LNCAP (cell line): ENCODE data around the gene SLC22A23.

ENCODE experiments used
- TF ChIP-seq, protein P1 (sequence below): fragments of 450-650 bp; IDR thresholded peaks from 2 replicates; pipeline ENCODE4 v1.5.1; 2017; ENCODE audit warnings: mild to moderate bottlenecking

SLC22A23 gene

DNA sequence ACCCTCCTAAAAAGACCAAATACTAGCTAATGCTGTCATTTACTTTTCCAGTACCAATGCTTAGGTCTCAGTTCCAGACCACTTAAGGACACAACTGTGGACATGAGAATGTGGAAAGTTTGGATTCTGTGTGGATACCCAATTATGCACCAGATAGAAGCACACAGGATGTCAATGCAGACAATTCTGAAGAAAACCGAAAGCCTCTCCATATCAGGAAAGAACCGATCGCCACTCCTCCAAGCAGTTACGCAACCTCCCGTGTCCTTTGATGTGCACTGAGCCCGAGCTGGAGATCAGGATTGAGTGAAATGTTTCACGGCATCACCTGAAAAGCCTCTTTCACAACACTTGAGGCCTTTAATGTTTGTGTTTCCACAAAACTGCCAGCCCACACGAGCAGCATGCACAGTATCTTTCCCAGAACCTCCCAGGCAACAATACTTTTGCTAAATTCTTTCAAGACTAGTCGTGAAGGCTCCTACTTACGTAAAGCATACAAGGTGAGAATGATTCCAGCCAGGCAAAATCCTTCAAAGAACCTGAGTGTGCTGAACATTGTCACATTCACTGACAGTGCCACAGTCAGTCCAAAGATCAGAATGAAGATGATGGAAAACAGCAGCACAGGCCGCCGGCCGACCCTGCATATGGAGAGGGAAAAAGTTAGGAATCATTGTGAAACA, 47.0 kb downstream of the SLC22A23 start:
- TF ChIP-seq, protein P1, sequence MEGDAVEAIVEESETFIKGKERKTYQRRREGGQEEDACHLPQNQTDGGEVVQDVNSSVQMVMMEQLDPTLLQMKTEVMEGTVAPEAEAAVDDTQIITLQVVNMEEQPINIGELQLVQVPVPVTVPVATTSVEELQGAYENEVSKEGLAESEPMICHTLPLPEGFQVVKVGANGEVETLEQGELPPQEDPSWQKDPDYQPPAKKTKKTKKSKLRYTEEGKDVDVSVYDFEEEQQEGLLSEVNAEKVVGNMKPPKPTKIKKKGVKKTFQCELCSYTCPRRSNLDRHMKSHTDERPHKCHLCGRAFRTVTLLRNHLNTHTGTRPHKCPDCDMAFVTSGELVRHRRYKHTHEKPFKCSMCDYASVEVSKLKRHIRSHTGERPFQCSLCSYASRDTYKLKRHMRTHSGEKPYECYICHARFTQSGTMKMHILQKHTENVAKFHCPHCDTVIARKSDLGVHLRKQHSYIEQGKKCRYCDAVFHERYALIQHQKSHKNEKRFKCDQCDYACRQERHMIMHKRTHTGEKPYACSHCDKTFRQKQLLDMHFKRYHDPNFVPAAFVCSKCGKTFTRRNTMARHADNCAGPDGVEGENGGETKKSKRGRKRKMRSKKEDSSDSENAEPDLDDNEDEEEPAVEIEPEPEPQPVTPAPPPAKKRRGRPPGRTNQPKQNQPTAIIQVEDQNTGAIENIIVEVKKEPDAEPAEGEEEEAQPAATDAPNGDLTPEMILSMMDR = no peak

DNA sequence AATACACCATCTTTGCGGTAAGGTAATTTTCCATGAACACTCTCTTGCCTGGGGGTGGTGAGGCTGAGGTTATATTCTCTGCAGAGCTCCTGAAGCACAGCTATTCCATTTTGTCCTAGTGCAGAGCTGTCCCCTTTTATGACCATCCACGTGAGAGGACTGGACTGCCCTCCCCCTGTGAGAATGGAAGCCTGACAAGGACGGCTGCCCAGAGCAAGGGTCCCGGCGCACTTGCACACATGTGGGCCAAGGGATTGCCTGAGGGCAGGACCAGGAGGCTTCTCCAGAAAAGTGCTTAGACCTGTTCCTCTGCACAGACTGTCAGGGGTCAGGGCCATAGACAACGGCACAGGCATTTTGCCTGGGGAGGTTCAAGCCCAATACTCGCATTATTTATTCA, 48.2 kb downstream of the SLC22A23 start:
- TF ChIP-seq, protein P1 = no peak

DNA sequence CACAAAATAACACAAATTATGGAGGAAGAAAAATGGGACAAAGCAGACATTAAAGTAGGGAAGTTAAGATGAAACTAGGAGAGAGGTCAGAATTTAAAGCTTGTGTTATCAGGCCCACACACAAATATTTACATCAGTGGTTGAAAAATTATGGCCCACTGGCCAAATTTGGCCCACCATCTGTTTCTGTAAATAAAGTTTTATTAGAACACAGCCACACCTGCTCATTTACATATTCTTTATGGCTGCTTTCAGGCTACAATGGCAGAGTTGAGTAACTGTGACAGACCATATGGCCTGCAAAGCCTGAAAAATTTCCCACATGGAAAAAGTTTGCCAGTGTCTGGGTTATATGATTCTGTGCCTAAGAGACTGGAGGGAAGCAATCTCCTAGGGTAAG, 49.0 kb downstream of the SLC22A23 start:
- TF ChIP-seq, protein P1 = no peak

DNA sequence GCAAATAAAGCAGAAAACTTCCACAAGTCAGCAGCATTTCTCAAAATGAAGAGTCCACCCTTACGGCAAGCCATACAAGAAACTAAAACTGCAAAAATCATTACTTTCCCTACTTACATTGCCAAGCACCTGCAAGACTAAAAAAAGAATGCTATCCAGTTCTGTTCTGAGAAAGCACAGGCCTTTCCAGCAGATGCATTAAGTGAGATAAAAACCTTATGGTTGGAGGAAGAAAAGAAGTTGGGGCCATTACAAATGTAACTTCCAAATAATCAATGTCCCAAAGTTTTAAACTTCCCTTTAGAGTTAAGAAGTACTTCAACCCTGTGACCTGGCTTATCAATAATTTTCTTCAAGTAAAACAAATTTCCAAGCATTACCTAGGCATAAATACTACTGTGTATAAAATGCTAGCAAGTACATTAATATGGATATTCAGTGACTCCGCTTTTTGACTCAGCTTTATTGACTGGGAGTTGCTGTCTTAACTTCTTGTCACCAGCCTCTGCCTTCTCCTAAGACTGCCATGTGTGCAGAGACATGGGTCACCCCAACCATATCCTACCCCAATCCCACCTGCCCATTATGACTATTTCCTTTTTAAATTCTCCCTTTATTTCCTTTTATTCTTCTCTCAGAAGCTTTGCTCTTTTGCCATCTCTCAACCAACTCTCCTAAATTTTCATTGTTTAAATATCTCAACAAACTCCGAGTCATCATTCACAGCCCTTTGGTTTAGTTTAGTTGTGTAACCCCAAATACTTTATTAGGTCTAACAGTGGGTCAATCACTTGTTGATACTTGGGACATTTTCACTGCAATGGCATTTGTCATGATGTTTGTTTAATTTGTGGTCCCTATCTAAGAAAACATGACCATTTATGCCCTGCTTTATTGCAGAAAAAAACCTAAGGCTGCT, 49.7 kb downstream of the SLC22A23 start:
- TF ChIP-seq, protein P1 = no peak

DNA sequence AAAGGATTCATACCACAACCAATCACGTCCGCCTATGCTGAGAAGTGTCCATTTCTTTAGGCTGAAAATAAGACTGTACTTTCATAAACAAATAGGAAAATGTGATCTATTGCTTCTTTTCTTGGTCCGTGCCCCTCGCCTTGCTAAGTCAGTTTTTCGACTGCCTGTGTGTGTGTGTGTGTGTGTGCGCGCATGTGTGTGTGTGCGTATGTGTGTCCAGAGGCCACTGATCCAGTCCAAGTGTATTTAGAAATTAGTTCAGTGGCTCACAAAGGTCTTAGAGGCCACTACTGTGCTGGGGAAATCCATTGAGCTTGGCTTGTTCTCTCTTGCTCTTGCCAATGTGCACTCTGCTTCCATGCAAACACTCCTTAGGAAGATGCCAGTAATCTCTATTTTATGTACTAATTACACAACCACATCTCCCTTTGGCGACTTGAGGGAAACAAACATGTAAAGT, 50.5 kb downstream of the SLC22A23 start:
- TF ChIP-seq, protein P1 = no peak

DNA sequence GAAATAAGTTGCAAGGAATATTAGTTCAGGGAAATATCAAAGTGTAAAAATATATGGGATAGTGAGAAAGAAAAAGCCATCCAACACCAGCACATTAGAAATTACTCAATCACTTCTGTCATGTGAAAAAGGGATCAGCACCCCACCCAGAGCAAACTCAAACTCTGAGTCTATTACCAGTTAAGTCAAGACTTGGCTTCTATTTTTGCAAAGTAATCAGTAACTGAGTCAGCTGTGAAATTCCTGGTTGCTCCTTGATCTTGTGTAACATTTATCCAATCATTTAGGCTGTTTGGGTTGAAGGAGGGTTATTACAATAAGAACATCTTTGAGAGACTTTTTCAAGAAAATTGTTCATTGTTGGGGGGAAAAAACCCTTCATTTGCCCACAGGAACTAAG, 51.2 kb downstream of the SLC22A23 start:
- TF ChIP-seq, protein P1 = no peak

DNA sequence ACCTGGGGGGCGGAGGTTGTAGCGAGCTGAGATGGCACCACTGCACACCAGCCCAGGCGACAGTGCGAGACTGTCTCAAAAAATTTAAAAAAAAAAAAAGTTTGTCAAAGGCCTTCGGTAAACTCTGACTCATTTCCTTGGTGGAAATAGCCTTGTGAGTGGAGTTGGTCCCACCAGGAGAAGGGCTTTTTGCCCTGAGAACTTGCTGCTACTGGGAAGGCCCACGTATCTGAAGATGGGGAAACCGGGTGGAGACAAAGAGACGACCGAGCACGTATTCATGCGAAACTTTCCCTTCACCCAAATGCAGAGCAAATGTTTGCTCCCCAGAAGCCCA, 51.7 kb downstream of the SLC22A23 start:
- TF ChIP-seq, protein P1 = no peak
